ENCODE measurements around the gene OR8D1. TPM values are rescaled to one million over a fixed set of nuclear protein-coding genes. Genes with fewer than 3 reads are reported as not detected.

OR8D1 gene
- total RNA-seq, 1 experiment from 2014 or later: not detected

GRCh38 chr11:124322356-124322755, 8.6 kb upstream of the OR8D1 start:
- ChIA-PET CTCF (no interaction called here), POLR2A (interaction anchor here (0.6 kb wide), 1 partner anchor 22 kb away, joined by 3 read pairs; no protein-coding TSS in a partner anchor)
- TF ChIP-seq TCF7L2 (IDR thresholded peaks at IDR 0.05; ENCODE audit: low read depth, low read length): no peak
- no peak for TF ChIP-seq REST (IDR thresholded peaks at IDR 0.05; ENCODE audit: insufficient read depth in 1 of 2, low read depth in 2 of 2, low read length in 1 of 2)
- TF ChIP-seq SIN3A (IDR thresholded peaks at IDR 0.05; ENCODE audit: borderline replicate concordance, insufficient read depth, low read depth, low read length): no peak
- no peak for TF ChIP-seq POLR2AphosphoS5 (IDR thresholded peaks at IDR 0.05; ENCODE audit: low read depth, low read length)
- no peak for TF ChIP-seq CTCF (IDR thresholded peaks at IDR 0.05)
- DNase-seq (ENCODE audit: low read depth, low spot score) (no peak), ATAC-seq (no peak)
- H3K4me3 ChIP-seq (ENCODE audit: low read depth in 2 of 2, low read length in 2 of 2): no peak overlapping the region
- no peaks in the 10 kb centered on the region for H3K27me3 ChIP-seq (ENCODE audit: control insufficient read depth, insufficient read depth, low read length)
- in situ Hi-C loops (cut with HindIII; ENCODE audit: low pct_unique_long_range_greater_than_20kb, low sequenced_read_pairs): no loop called here
- no TSS peak for BruUV-seq (replicated peaks)
- H3K4me1 ChIP-seq (ENCODE audit: control insufficient read depth, insufficient read depth, low read length): no peaks in the 10 kb centered on the region
- intact Hi-C loops (cut with micrococcal nuclease; ENCODE audit: unreplicated experiment): loop anchor here (10.0 kb wide), 1 partner anchor 248 kb away; no protein-coding TSS in a partner anchor
- H3K9me3 ChIP-seq (ENCODE audit: control insufficient read depth, insufficient read depth, low read depth, low read length): no peaks in the 10 kb centered on the region
- H3K27ac ChIP-seq (ENCODE audit: low read length): no peak overlapping the region
- H3K36me3 ChIP-seq (ENCODE audit: control insufficient read depth, insufficient read depth, low read length): no peaks in the 10 kb centered on the region

GRCh38 chr11:124320097-124320496, 6.3 kb upstream of the OR8D1 start, which contains the start of gene OR8D2:
Gene OR8D2, minus strand, starts transcription at chr11:124320197. Its CDS starts 0 bp downstream, at chr11:124320197.
- CTCF ChIA-PET: no interaction called here
- no peaks in the 10 kb centered on the region for H3K9me3 ChIP-seq (ENCODE audit: control insufficient read depth, insufficient read depth, low read depth, low read length)
- intact Hi-C loops (cut with micrococcal nuclease; ENCODE audit: unreplicated experiment): loop anchor here (10.0 kb wide), 1 partner anchor 245 kb away; no protein-coding TSS in a partner anchor

More at GRCh38 chr11:124320097-124320496, 6.3 kb upstream of the OR8D1 start, which contains the start of gene OR8D2:
- no peak within 1 kb of the TSS for H3K4me3 ChIP-seq (ENCODE audit: low read depth in 2 of 2, low read length in 2 of 2)
- no peaks in the 10 kb centered on the region for H3K27me3 ChIP-seq (ENCODE audit: control insufficient read depth, insufficient read depth, low read length)
- in situ Hi-C loops (cut with HindIII; ENCODE audit: low pct_unique_long_range_greater_than_20kb, low sequenced_read_pairs): no loop called here
- BruUV-seq (replicated peaks): no TSS peak
- POLR2A ChIA-PET: no interaction called here
- no peaks in the 10 kb centered on the region for H3K4me1 ChIP-seq (ENCODE audit: control insufficient read depth, insufficient read depth, low read length)
- DNase-seq (ENCODE audit: low read depth, low spot score) (no peak), ATAC-seq (no peak)
- H3K36me3 ChIP-seq (ENCODE audit: control insufficient read depth, insufficient read depth, low read length): no peaks in the 10 kb centered on the region
- H3K27ac ChIP-seq (ENCODE audit: low read length): no peak within 1 kb of the TSS
- TF ChIP-seq POLR2AphosphoS5 (IDR thresholded peaks at IDR 0.05; ENCODE audit: low read depth, low read length) (no peak), REST (IDR thresholded peaks at IDR 0.05; ENCODE audit: insufficient read depth in 1 of 2, low read depth in 2 of 2, low read length in 1 of 2) (no peak), TCF7L2 (IDR thresholded peaks at IDR 0.05; ENCODE audit: low read depth, low read length) (no peak), SIN3A (IDR thresholded peaks at IDR 0.05; ENCODE audit: borderline replicate concordance, insufficient read depth, low read depth, low read length) (no peak), CTCF (IDR thresholded peaks at IDR 0.05) (no peak)
